Erythroblast (primary cell): ENCODE results near the gene SSX2IP.

Experiments used
- GATA1 ChIP-seq: IDR thresholded peaks from 2 replicates; pipeline ENCODE4 v1.6.1; 2011; ENCODE audit warnings: low read depth, mild to moderate bottlenecking, control low read depth, low read length, moderate library complexity
- POLR2A ChIP-seq: IDR thresholded peaks from 2 replicates; pipeline ENCODE4 v1.6.1; 2011; ENCODE audit warnings: mild to moderate bottlenecking, low read length

GRCh38 chr1:84677415-84678099 lies 12.7 kb downstream of the SSX2IP start:
- TF ChIP-seq POLR2A (no peak), GATA1 (no peak)
